Transverse colon (tissue), 4 donors: ENCODE data around the gene DBNDD1.

ENCODE experiments used
- CTCF ChIP-seq, 5 experiments: fragments of 200-600 bp in 3 of 5; fragments of 450-650 bp in 2 of 5; sonication (generic) in 3 of 5; IDR thresholded peaks; 1 replicate in 2 of 5; 2 replicates in 3 of 5; pipeline ENCODE4 v1.5.1; 2016 to 2017; ENCODE audit warnings: antibody characterized with exemption in 5 of 5, inconsistent platforms in 3 of 5, mild to moderate bottlenecking in 2 of 5, moderate library complexity in 1 of 5
- EP300 ChIP-seq: sonication (generic); formaldehyde crosslinking; IDR thresholded peaks from one replicate; pipeline ENCODE4 v1.6.1; 2017; ENCODE audit warnings: antibody characterized with exemption, low read depth
- POLR2A ChIP-seq: fragments of 450-650 bp; IDR thresholded peaks from one replicate; pipeline ENCODE4 v1.6.1; 2016; ENCODE audit warnings: antibody characterized with exemption, mild to moderate bottlenecking, moderate library complexity
- POLR2AphosphoS5 ChIP-seq, 3 donors: sonication (generic); formaldehyde crosslinking; IDR thresholded peaks; one replicate each; pipeline ENCODE4 v1.6.1; 2016; ENCODE audit warnings: antibody characterized with exemption in 3 of 3

GRCh38 chr16:89964201-89964600, 55.1 kb downstream of the DBNDD1 start:
- no peak for TF ChIP-seq CTCF (IDR thresholded peaks at IDR 0.05)
- no peak for TF ChIP-seq POLR2A
- TF ChIP-seq EP300, result no peak
- no peak for TF ChIP-seq POLR2AphosphoS5 (IDR thresholded peaks at IDR 0.05)
